ENCODE data around the gene CDC42.

DNA sequence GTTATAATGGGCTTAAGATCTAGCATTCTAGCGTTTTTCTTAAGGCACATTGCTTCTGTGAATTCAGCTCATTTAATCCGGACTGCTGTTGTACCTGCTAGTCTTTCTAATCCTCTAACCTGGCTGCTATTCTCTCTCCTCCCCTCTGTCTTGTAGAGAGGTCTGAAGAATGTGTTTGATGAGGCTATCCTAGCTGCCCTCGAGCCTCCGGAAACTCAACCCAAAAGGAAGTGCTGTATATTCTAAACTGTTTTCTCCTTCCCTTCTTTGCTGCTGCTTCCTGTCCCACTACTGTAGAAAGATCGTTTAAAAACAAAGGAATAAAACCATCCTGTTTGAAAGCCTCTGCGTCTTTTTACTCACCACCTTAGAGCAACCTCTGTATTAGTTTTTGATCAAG, 37.3 kb downstream of the CDC42 start:
- TF ChIP-seq, protein P1, sequence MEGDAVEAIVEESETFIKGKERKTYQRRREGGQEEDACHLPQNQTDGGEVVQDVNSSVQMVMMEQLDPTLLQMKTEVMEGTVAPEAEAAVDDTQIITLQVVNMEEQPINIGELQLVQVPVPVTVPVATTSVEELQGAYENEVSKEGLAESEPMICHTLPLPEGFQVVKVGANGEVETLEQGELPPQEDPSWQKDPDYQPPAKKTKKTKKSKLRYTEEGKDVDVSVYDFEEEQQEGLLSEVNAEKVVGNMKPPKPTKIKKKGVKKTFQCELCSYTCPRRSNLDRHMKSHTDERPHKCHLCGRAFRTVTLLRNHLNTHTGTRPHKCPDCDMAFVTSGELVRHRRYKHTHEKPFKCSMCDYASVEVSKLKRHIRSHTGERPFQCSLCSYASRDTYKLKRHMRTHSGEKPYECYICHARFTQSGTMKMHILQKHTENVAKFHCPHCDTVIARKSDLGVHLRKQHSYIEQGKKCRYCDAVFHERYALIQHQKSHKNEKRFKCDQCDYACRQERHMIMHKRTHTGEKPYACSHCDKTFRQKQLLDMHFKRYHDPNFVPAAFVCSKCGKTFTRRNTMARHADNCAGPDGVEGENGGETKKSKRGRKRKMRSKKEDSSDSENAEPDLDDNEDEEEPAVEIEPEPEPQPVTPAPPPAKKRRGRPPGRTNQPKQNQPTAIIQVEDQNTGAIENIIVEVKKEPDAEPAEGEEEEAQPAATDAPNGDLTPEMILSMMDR (conservative IDR thresholded peaks at IDR 0.05), result no peak
- TF ChIP-seq ZFX (IDR thresholded peaks at IDR 0.05), result no peak

Data from C4-2B (cell line).